Activated naive CD8-positive, alpha-beta T cell (primary cell): ENCODE measurements around the gene ANKDD1A.
A peak's percentile ranks its signal among the peaks of the same experiment; 100 is the strongest.

Experiments
- H3K27ac Mint-ChIP-seq: one replicate; pipeline ENCODE4 v1.8.0; 2021; ENCODE audit warnings: mixed read lengths
- H3K27me3 Mint-ChIP-seq: one replicate; pipeline ENCODE4 v1.8.0; 2021; ENCODE audit warnings: mixed read lengths
- H3K36me3 Mint-ChIP-seq: one replicate; pipeline ENCODE4 v1.8.0; 2021; ENCODE audit warnings: mixed read lengths
- H3K4me1 Mint-ChIP-seq: one replicate; pipeline ENCODE4 v1.8.0; 2021; ENCODE audit warnings: low read depth, mixed read lengths
- H3K4me3 Mint-ChIP-seq: one replicate; pipeline ENCODE4 v1.8.0; 2021; ENCODE audit warnings: mild to moderate bottlenecking, mixed read lengths
- H3K9me3 Mint-ChIP-seq: one replicate; pipeline ENCODE4 v1.8.0; 2021; ENCODE audit warnings: low read depth, mixed read lengths

Gene ANKDD1A

GRCh38 chr15:64888336-64888735, 23.4 kb upstream of the ANKDD1A start:
- Mint-ChIP-seq H3K4me1 (peaks cover 40% of the 10 kb centered on the region), H3K4me3 (no peak overlapping the region), H3K36me3 (no peaks in the 10 kb centered on the region), H3K27ac (no peak overlapping the region), H3K9me3 (no peaks in the 10 kb centered on the region), H3K27me3 (no peaks in the 10 kb centered on the region)

- Mint-ChIP-seq H3K27ac (peak overlapping the region; percentile 98), H3K4me1 (peaks cover 53% of the 10 kb centered on the region), H3K4me3 (no peak overlapping the region), H3K36me3 (no peaks in the 10 kb centered on the region), H3K9me3 (no peaks in the 10 kb centered on the region), H3K27me3 (no peaks in the 10 kb centered on the region)
These were observed 20.1 kb upstream of the ANKDD1A start for GRCh38 chr15:64891561-64891960.

GRCh38 chr15:64892847-64893403, 18.8 kb upstream of the ANKDD1A start:
- Mint-ChIP-seq H3K27me3 (no peaks in the 10 kb centered on the region), H3K4me3 (peak overlapping the region; percentile 92), H3K36me3 (no peaks in the 10 kb centered on the region), H3K9me3 (no peaks in the 10 kb centered on the region), H3K27ac (peak overlapping the region; percentile 98), H3K4me1 (peaks cover 57% of the 10 kb centered on the region)

- H3K4me3 Mint-ChIP-seq, result peak overlapping the region; percentile 92
- H3K27me3 Mint-ChIP-seq, result no peaks in the 10 kb centered on the region
- no peaks in the 10 kb centered on the region for H3K9me3 Mint-ChIP-seq
- no peaks in the 10 kb centered on the region for H3K36me3 Mint-ChIP-seq
- H3K4me1 Mint-ChIP-seq, result peaks cover 59% of the 10 kb centered on the region
- H3K27ac Mint-ChIP-seq, result peak overlapping the region; percentile 98
These were observed 18.0 kb upstream of the ANKDD1A start for GRCh38 chr15:64893481-64894394.

GRCh38 chr15:64894395-64895056, 17.2 kb upstream of the ANKDD1A start:
- H3K36me3 Mint-ChIP-seq, result no peaks in the 10 kb centered on the region
- peak overlapping the region; percentile 92 for H3K4me3 Mint-ChIP-seq
- H3K4me1 Mint-ChIP-seq, result peaks cover 59% of the 10 kb centered on the region
- peak overlapping the region; percentile 98 for H3K27ac Mint-ChIP-seq
- H3K9me3 Mint-ChIP-seq, result no peaks in the 10 kb centered on the region
- no peaks in the 10 kb centered on the region for H3K27me3 Mint-ChIP-seq

- Mint-ChIP-seq H3K36me3 (no peaks in the 10 kb centered on the region), H3K4me1 (peaks cover 59% of the 10 kb centered on the region), H3K27me3 (no peaks in the 10 kb centered on the region), H3K9me3 (no peaks in the 10 kb centered on the region), H3K4me3 (peak overlapping the region; percentile 92), H3K27ac (peak overlapping the region; percentile 98)
These were observed 16.2 kb upstream of the ANKDD1A start for GRCh38 chr15:64895285-64896065.

- H3K4me1 Mint-ChIP-seq, result peaks cover 51% of the 10 kb centered on the region
- H3K27me3 Mint-ChIP-seq, result no peaks in the 10 kb centered on the region
- peak overlapping the region; percentile 98 for H3K27ac Mint-ChIP-seq
- no peaks in the 10 kb centered on the region for H3K9me3 Mint-ChIP-seq
- H3K36me3 Mint-ChIP-seq, result peaks cover 2% of the 10 kb centered on the region
- peak overlapping the region; percentile 92 for H3K4me3 Mint-ChIP-seq
These were observed 15.2 kb upstream of the ANKDD1A start for GRCh38 chr15:64896371-64897069.

GRCh38 chr15:64897345-64897985, 14.2 kb upstream of the ANKDD1A start:
- Mint-ChIP-seq H3K36me3 (peaks cover 2% of the 10 kb centered on the region), H3K4me3 (no peak overlapping the region), H3K27me3 (no peaks in the 10 kb centered on the region), H3K4me1 (peaks cover 51% of the 10 kb centered on the region), H3K9me3 (no peaks in the 10 kb centered on the region), H3K27ac (peak overlapping the region; percentile 98)

- no peaks in the 10 kb centered on the region for H3K27me3 Mint-ChIP-seq
- peak overlapping the region; percentile 31 for H3K27ac Mint-ChIP-seq
- H3K4me3 Mint-ChIP-seq, result no peak overlapping the region
- peaks cover 2% of the 10 kb centered on the region for H3K36me3 Mint-ChIP-seq
- peaks cover 51% of the 10 kb centered on the region for H3K4me1 Mint-ChIP-seq
- no peaks in the 10 kb centered on the region for H3K9me3 Mint-ChIP-seq
These were observed 13.3 kb upstream of the ANKDD1A start for GRCh38 chr15:64898406-64898805.

GRCh38 chr15:64901141-64901540, 10.6 kb upstream of the ANKDD1A start:
- Mint-ChIP-seq H3K27ac (no peak overlapping the region), H3K27me3 (no peaks in the 10 kb centered on the region), H3K36me3 (peaks cover 2% of the 10 kb centered on the region), H3K4me1 (peaks cover 41% of the 10 kb centered on the region), H3K4me3 (no peak overlapping the region), H3K9me3 (no peaks in the 10 kb centered on the region)

GRCh38 chr15:64901914-64902313, 9.8 kb upstream of the ANKDD1A start:
- no peaks in the 10 kb centered on the region for H3K27me3 Mint-ChIP-seq
- peaks cover 38% of the 10 kb centered on the region for H3K4me1 Mint-ChIP-seq
- no peak overlapping the region for H3K27ac Mint-ChIP-seq
- H3K4me3 Mint-ChIP-seq, result no peak overlapping the region
- no peaks in the 10 kb centered on the region for H3K9me3 Mint-ChIP-seq
- peaks cover 2% of the 10 kb centered on the region for H3K36me3 Mint-ChIP-seq

GRCh38 chr15:64902863-64903262, 8.8 kb upstream of the ANKDD1A start:
- Mint-ChIP-seq H3K27me3 (no peaks in the 10 kb centered on the region), H3K4me3 (no peak overlapping the region), H3K4me1 (peaks cover 37% of the 10 kb centered on the region), H3K27ac (no peak overlapping the region), H3K36me3 (peaks cover 2% of the 10 kb centered on the region), H3K9me3 (no peaks in the 10 kb centered on the region)

GRCh38 chr15:64903326-64903950, 8.3 kb upstream of the ANKDD1A start:
- no peak overlapping the region for H3K4me3 Mint-ChIP-seq
- H3K9me3 Mint-ChIP-seq, result no peaks in the 10 kb centered on the region
- no peaks in the 10 kb centered on the region for H3K27me3 Mint-ChIP-seq
- peaks cover 2% of the 10 kb centered on the region for H3K36me3 Mint-ChIP-seq
- peaks cover 35% of the 10 kb centered on the region for H3K4me1 Mint-ChIP-seq
- H3K27ac Mint-ChIP-seq, result no peak overlapping the region
